K562 (cell line): ENCODE data around the gene RAB5B. TPM values are rescaled to one million over a fixed set of nuclear protein-coding genes. Genes with fewer than 3 reads are reported as not detected.

ENCODE experiments used
- CREM ChIP-seq: IDR thresholded peaks from 2 replicates; pipeline ENCODE4 v1.6.1; 2014; ENCODE audit warnings: antibody characterized with exemption, low read depth
- ESRRA ChIP-seq: fragments of 450-650 bp; IDR thresholded peaks from 2 replicates; pipeline ENCODE4 v1.6.1; 2014; ENCODE audit warnings: low read depth, mild to moderate bottlenecking, moderate library complexity, borderline replicate concordance
- FOXM1 ChIP-seq, 2 experiments: fragments of 450-650 bp in 1 of 2; sonication (generic) in 1 of 2; formaldehyde crosslinking in 1 of 2; IDR thresholded peaks; 2 replicates each; pipeline versions ENCODE4 v1.6.1 to v1.9.0; 2017 to 2022; ENCODE audit warnings: low read depth in 2 of 2, mild to moderate bottlenecking in 2 of 2, missing genetic modification reagents in 1 of 2, moderate library complexity in 1 of 2
- MAZ ChIP-seq, 2 experiments: fragments of 450-650 bp in 1 of 2; sonication (generic) in 1 of 2; formaldehyde crosslinking; IDR thresholded peaks in 1 of 2; conservative IDR thresholded peaks in 1 of 2; 2 replicates each; pipeline versions ENCODE4 v1.4.0 to v1.5.0; 2020; ENCODE audit warnings: mild to moderate bottlenecking in 1 of 2, missing genetic modification reagents in 1 of 2
- MYC ChIP-seq, 2 experiments: fragments of 250-450 bp in 1 of 2; sonication (Bioruptor Pico) in 1 of 2; IDR thresholded peaks; 2 replicates each; pipeline versions ENCODE4 v1.5.1 to v1.6.1; 2012 to 2021; ENCODE audit warnings: low read depth in 2 of 2, borderline replicate concordance in 1 of 2, improper control_type of control experiment in 1 of 2, low read length in 1 of 2, mild to moderate bottlenecking in 1 of 2, moderate library complexity in 1 of 2
- PHF8 ChIP-seq: fragments of 200-600 bp; sonication (generic); IDR thresholded peaks from 2 replicates; pipeline ENCODE4 v1.6.1; 2012; ENCODE audit warnings: mixed run types, mild to moderate bottlenecking, inconsistent platforms, low read length, moderate library complexity, borderline replicate concordance
- RBM22 ChIP-seq: fragments of 200-400 bp; formaldehyde crosslinking; IDR thresholded peaks from 2 replicates; pipeline ENCODE4 v1.6.1; 2018; ENCODE audit warnings: low read length, low read depth; ENCODE audit not compliant: poor library complexity, severe bottlenecking
- ZNF76 ChIP-seq: fragments of 250-450 bp; sonication (Bioruptor Pico); IDR thresholded peaks from 2 replicates; pipeline ENCODE4 v1.4.0; 2020; ENCODE audit warnings: mild to moderate bottlenecking, moderate library complexity, borderline replicate concordance
- ZNF766 ChIP-seq: fragments of 200-800 bp; sonication (Bioruptor generic); conservative IDR thresholded peaks from 2 replicates; pipeline ENCODE4 v1.6.1; 2016; ENCODE audit warnings: missing genetic modification characterization, missing compliant biosample characterization
- polyA plus RNA-seq, 8 experiments: library from polyadenylated mRNA; depleted of rRNA in 4 of 8; stranded (reverse) in 5 of 8; unstranded in 3 of 8; fragments of >200 nt; fragmentation: Nextera tagmentation in 2 of 8; fragmentation: Illumina TruSeq in 1 of 8; extraction: Ambion mirVana in 2 of 8; extraction: Trizol in 1 of 8; gene quantifications; 2 replicates each; pipeline versions ENCODE4 v1.2.1 to v1.2.3, GENCODE V29; 2011 to 2014; ENCODE audit warnings: inconsistent platforms in 1 of 8, missing spikeins in 1 of 8
- total RNA-seq, 7 experiments: library from RNA; depleted of rRNA in 6 of 7; stranded (reverse); fragments of >200 nt in 6 of 7; fragmentation: Illumina TruSeq in 2 of 7; extraction: Trizol in 2 of 7; gene quantifications; 2 replicates each; pipeline versions ENCODE4 v1.2.1 to v1.2.3, GENCODE V29; 2011 to 2021; ENCODE audit warnings: low replicate concordance in 1 of 7
- TF ChIP-seq, protein P1 (sequence below): fragments of 250-450 bp; sonication (Bioruptor Pico); IDR thresholded peaks from 2 replicates; pipeline ENCODE4 v1.5.0; 2020; ENCODE audit warnings: mild to moderate bottlenecking, borderline replicate concordance
- TF ChIP-seq, protein P2 (sequence below): fragments of 250-450 bp; sonication (Bioruptor Pico); IDR thresholded peaks from 2 replicates; pipeline ENCODE4 v1.4.0; 2020
- TF ChIP-seq, protein P3 (sequence below), 2 experiments: IDR thresholded peaks; 2 replicates each; pipeline ENCODE4 v1.6.1; 2012; ENCODE audit warnings: improper control_type of control experiment in 2 of 2, low read depth in 2 of 2, low read length in 2 of 2, borderline replicate concordance in 1 of 2
- TF ChIP-seq, protein P4 (sequence below), 2 experiments: fragments of 450-650 bp; IDR thresholded peaks; 2 replicates each; pipeline ENCODE4 v1.6.1; 2018; ENCODE audit warnings: mild to moderate bottlenecking in 2 of 2, low read depth in 1 of 2; ENCODE audit not compliant: partially characterized antibody in 2 of 2

Gene RAB5B
- total and polyA plus RNA-seq, 9 of the 15 experiments (the other 6 are each of a cell fraction or from before 2014, with no cell fraction given) = 6.8 to 73.8 (median 25.2) TPM

DNA sequence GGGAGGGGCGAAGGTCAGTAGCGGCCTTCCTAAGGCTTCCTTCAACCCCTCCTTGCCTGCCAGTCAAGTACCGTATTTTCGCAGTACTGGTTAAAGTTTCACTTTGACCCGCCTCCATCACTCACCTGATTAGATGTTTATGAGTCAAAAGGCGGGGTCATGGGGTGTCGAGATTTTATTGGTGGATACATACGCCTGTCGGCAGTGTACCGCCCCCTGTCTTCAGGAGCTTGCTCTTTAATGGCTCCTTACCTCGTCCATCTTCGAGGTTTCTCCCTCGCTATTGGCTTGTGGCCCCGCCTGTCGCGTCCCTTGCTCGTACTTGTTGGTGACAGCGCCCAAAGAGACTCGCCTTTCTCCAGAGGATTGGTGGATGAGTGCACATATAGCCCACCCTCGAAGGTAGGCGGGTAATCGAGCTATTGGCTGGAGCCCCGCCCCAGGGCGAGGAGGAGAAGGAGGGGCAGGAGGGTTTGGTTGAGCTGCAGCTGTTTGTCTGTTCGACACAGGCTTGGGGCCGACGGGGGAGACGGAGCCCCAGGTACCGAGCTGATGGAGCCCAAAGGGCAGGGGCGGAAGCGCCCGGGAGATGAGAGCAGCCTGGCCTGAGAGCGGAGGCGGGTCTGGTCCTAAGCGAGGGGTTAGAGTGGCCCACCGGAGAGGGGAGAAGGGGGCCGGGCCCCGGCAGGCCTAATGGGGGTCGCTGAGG lies at the start of gene RAB5B (continued):
- no peak for TF ChIP-seq RBM22
- TF ChIP-seq, protein P1, sequence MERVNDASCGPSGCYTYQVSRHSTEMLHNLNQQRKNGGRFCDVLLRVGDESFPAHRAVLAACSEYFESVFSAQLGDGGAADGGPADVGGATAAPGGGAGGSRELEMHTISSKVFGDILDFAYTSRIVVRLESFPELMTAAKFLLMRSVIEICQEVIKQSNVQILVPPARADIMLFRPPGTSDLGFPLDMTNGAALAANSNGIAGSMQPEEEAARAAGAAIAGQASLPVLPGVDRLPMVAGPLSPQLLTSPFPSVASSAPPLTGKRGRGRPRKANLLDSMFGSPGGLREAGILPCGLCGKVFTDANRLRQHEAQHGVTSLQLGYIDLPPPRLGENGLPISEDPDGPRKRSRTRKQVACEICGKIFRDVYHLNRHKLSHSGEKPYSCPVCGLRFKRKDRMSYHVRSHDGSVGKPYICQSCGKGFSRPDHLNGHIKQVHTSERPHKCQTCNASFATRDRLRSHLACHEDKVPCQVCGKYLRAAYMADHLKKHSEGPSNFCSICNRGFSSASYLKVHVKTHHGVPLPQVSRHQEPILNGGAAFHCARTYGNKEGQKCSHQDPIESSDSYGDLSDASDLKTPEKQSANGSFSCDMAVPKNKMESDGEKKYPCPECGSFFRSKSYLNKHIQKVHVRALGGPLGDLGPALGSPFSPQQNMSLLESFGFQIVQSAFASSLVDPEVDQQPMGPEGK (CRISPR knock-in tag) = no peak
- TF ChIP-seq, protein P2, sequence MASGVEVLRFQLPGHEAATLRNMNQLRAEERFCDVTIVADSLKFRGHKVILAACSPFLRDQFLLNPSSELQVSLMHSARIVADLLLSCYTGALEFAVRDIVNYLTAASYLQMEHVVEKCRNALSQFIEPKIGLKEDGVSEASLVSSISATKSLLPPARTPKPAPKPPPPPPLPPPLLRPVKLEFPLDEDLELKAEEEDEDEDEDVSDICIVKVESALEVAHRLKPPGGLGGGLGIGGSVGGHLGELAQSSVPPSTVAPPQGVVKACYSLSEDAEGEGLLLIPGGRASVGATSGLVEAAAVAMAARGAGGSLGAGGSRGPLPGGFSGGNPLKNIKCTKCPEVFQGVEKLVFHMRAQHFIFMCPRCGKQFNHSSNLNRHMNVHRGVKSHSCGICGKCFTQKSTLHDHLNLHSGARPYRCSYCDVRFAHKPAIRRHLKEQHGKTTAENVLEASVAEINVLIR (CRISPR knock-in tag) = peak; percentile 73
- peak; percentile 84; the same call in 1 of the 2 replicates for TF ChIP-seq PHF8
- TF ChIP-seq CREM = peak; percentile 96
- peak; percentile 88 to 93 for TF ChIP-seq MAZ (CRISPR knock-in tag; conservative IDR thresholded peaks at IDR 0.05 in 1 of 2, IDR thresholded peaks at IDR 0.05 in 1 of 2)
- peak; percentile 33; the same call in 1 of the 2 replicates for TF ChIP-seq MYC (IDR thresholded peaks at IDR 0.05; ENCODE audit: low read depth, low read length)
- no peak for TF ChIP-seq MYC (CRISPR knock-in tag; IDR thresholded peaks at IDR 0.05; ENCODE audit: borderline replicate concordance, low read depth)
- peak; percentile 87 for TF ChIP-seq FOXM1 (IDR thresholded peaks at IDR 0.05; ENCODE audit: low read depth)
- no peak for TF ChIP-seq FOXM1 (CRISPR knock-in tag; IDR thresholded peaks at IDR 0.05; ENCODE audit: low read depth)
- no peak for TF ChIP-seq ZNF76 (CRISPR knock-in tag)
- TF ChIP-seq ZNF766 (CRISPR knock-in tag) = 0 out of 2 replicates have a peak, but pooled peaks have one; percentile 13
- TF ChIP-seq, protein P3, sequence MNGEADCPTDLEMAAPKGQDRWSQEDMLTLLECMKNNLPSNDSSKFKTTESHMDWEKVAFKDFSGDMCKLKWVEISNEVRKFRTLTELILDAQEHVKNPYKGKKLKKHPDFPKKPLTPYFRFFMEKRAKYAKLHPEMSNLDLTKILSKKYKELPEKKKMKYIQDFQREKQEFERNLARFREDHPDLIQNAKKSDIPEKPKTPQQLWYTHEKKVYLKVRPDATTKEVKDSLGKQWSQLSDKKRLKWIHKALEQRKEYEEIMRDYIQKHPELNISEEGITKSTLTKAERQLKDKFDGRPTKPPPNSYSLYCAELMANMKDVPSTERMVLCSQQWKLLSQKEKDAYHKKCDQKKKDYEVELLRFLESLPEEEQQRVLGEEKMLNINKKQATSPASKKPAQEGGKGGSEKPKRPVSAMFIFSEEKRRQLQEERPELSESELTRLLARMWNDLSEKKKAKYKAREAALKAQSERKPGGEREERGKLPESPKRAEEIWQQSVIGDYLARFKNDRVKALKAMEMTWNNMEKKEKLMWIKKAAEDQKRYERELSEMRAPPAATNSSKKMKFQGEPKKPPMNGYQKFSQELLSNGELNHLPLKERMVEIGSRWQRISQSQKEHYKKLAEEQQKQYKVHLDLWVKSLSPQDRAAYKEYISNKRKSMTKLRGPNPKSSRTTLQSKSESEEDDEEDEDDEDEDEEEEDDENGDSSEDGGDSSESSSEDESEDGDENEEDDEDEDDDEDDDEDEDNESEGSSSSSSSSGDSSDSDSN (IDR thresholded peaks at IDR 0.05; ENCODE audit: borderline replicate concordance in 1 of 2, low read depth in 2 of 2, low read length in 2 of 2) = 0 out of 4 replicates have a peak, but pooled peaks of 1 of the 2 experiments have one; percentile 26
- peak; percentile 47; the same call in 1 of the 2 replicates for TF ChIP-seq ESRRA
- TF ChIP-seq, protein P4, sequence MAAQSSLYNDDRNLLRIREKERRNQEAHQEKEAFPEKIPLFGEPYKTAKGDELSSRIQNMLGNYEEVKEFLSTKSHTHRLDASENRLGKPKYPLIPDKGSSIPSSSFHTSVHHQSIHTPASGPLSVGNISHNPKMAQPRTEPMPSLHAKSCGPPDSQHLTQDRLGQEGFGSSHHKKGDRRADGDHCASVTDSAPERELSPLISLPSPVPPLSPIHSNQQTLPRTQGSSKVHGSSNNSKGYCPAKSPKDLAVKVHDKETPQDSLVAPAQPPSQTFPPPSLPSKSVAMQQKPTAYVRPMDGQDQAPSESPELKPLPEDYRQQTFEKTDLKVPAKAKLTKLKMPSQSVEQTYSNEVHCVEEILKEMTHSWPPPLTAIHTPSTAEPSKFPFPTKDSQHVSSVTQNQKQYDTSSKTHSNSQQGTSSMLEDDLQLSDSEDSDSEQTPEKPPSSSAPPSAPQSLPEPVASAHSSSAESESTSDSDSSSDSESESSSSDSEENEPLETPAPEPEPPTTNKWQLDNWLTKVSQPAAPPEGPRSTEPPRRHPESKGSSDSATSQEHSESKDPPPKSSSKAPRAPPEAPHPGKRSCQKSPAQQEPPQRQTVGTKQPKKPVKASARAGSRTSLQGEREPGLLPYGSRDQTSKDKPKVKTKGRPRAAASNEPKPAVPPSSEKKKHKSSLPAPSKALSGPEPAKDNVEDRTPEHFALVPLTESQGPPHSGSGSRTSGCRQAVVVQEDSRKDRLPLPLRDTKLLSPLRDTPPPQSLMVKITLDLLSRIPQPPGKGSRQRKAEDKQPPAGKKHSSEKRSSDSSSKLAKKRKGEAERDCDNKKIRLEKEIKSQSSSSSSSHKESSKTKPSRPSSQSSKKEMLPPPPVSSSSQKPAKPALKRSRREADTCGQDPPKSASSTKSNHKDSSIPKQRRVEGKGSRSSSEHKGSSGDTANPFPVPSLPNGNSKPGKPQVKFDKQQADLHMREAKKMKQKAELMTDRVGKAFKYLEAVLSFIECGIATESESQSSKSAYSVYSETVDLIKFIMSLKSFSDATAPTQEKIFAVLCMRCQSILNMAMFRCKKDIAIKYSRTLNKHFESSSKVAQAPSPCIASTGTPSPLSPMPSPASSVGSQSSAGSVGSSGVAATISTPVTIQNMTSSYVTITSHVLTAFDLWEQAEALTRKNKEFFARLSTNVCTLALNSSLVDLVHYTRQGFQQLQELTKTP (IDR thresholded peaks at IDR 0.05; ENCODE audit: low read depth in 1 of 2, partially characterized antibody in 2 of 2) = no peak
